Lung (tissue), 12 donors: Measurements from ENCODE around the gene SLC12A5. TPM values are rescaled to one million over a fixed set of nuclear protein-coding genes. Genes with fewer than 3 reads are reported as not detected.

Experiments used
- ATAC-seq: fragments of 200-7000 bp; cut with Tn5 transposase; one replicate; pipeline ENCODE4 v1.9.1; 2020; ENCODE audit warnings: moderate number of reproducible peaks; ENCODE audit not compliant: insufficient read depth, low FRiP score
- DNase-seq, 3 donors: peaks; one replicate each; pipeline ENCODE4 v3.0.0-alpha.2; 2013 to 2017
- H3K27ac ChIP-seq, 2 donors: one replicate each; pipeline ENCODE4 v1.5.1; 2013; ENCODE audit warnings: mild to moderate bottlenecking in 2 of 2, moderate library complexity in 2 of 2, control low read depth in 1 of 2, inconsistent platforms in 1 of 2, low read depth in 1 of 2, low read length in 1 of 2
- H3K27me3 ChIP-seq, 3 donors: one replicate each; pipeline ENCODE4 v1.5.1; 2013; ENCODE audit warnings: low read length in 2 of 3; ENCODE audit not compliant: control insufficient read depth in 3 of 3, insufficient read depth in 3 of 3
- H3K36me3 ChIP-seq, 4 donors: one replicate each; pipeline ENCODE4 v1.5.1; 2013; ENCODE audit warnings: low read length in 4 of 4, mild to moderate bottlenecking in 1 of 4, moderate library complexity in 1 of 4; ENCODE audit not compliant: control insufficient read depth in 4 of 4, insufficient read depth in 4 of 4
- H3K4me1 ChIP-seq, 5 donors: one replicate each; pipeline ENCODE4 v1.5.1; 2013; ENCODE audit warnings: low read length in 5 of 5, mild to moderate bottlenecking in 2 of 5, moderate library complexity in 1 of 5; ENCODE audit not compliant: control insufficient read depth in 5 of 5, insufficient read depth in 5 of 5
- H3K4me3 ChIP-seq: one replicate; pipeline ENCODE4 v1.5.1; 2013; ENCODE audit warnings: mild to moderate bottlenecking, control low read depth, moderate library complexity
- H3K9ac ChIP-seq, 2 donors: one replicate each; pipeline ENCODE4 v1.5.1; 2013; ENCODE audit warnings: low read length in 2 of 2, control low read depth in 1 of 2; ENCODE audit not compliant: insufficient read depth in 1 of 2
- H3K9me3 ChIP-seq, 4 donors: one replicate each; pipeline ENCODE4 v1.5.1; 2013; ENCODE audit warnings: low read length in 3 of 4, mild to moderate bottlenecking in 1 of 4, moderate library complexity in 1 of 4; ENCODE audit not compliant: control insufficient read depth in 4 of 4, insufficient read depth in 3 of 4
- WGBS, 2 donors: extraction: QIAGEN DNeasy Blood & Tissue Kit; methylation state at CpG; one replicate each; pipeline ENCODE4 v1.1.7; 2013; 5-methylcytosine and 5-hydroxymethylcytosine counted together
- polyA plus RNA-seq, 2 donors: library from polyadenylated mRNA; stranded (reverse); fragments of 200-250 nt; gene quantifications; one replicate each; pipeline ENCODE4 v1.2.1, GENCODE V29; 2013
- total RNA-seq, 2 donors: library from RNA; depleted of rRNA in 1 of 2; stranded (reverse); fragments of >200 nt in 1 of 2; gene quantifications; one replicate each; pipeline ENCODE4 v1.2.1, GENCODE V29; 2014 to 2021
- TF ChIP-seq, protein P1 (sequence below): IDR thresholded peaks from 2 replicates; pipeline ENCODE4 v1.5.1; 2012; ENCODE audit warnings: mild to moderate bottlenecking; ENCODE audit errors: control extremely low read depth, extremely low read depth
- donor health status: control.
- donor health status: control.
- donor health status: Bipolar disorder and iron deficiency.
- donor health status: healthy.
- donor health status: DM: yes; HTN: yes; CAD: no.

Gene SLC12A5
- total and polyA plus RNA-seq, 4 donors = 0.52 TPM; not detected in 3

DNA sequence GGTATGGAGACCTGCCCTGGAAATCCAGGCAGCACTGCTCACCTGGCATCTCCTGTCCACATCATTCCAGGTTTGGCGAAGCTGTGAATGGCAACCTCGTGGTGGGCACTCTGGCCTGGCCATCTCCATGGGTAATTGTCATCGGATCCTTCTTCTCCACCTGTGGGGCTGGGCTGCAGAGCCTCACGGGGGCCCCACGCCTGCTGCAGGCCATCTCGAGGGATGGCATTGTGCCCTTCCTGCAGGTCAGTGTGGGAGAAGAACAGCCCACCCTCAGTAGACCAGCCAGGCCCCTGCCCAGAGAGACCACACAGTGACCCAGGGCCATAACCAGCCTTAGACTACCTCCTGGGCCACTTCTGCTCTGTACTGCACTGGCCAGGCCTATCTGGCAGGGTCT, 15.9 kb downstream of the SLC12A5 start:
- DNase-seq (no peak), ATAC-seq (no peak)
- 73 to 79% methylated on average over 6 of the region's 6 CpGs for WGBS, 2 donors
- Histone ChIP-seq H3K27ac (no peak overlapping the region), H3K4me1 (no peaks in the 10 kb centered on the region), H3K9me3 (peaks cover 0 to 2% (median 0%) of the 10 kb centered on the region in 4 donors), H3K36me3 (no peaks in the 10 kb centered on the region), H3K27me3 (no peaks in the 10 kb centered on the region), H3K4me3 (no peak overlapping the region), H3K9ac (no peak overlapping the region)
- TF ChIP-seq, protein P1, sequence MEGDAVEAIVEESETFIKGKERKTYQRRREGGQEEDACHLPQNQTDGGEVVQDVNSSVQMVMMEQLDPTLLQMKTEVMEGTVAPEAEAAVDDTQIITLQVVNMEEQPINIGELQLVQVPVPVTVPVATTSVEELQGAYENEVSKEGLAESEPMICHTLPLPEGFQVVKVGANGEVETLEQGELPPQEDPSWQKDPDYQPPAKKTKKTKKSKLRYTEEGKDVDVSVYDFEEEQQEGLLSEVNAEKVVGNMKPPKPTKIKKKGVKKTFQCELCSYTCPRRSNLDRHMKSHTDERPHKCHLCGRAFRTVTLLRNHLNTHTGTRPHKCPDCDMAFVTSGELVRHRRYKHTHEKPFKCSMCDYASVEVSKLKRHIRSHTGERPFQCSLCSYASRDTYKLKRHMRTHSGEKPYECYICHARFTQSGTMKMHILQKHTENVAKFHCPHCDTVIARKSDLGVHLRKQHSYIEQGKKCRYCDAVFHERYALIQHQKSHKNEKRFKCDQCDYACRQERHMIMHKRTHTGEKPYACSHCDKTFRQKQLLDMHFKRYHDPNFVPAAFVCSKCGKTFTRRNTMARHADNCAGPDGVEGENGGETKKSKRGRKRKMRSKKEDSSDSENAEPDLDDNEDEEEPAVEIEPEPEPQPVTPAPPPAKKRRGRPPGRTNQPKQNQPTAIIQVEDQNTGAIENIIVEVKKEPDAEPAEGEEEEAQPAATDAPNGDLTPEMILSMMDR = no peak

DNA sequence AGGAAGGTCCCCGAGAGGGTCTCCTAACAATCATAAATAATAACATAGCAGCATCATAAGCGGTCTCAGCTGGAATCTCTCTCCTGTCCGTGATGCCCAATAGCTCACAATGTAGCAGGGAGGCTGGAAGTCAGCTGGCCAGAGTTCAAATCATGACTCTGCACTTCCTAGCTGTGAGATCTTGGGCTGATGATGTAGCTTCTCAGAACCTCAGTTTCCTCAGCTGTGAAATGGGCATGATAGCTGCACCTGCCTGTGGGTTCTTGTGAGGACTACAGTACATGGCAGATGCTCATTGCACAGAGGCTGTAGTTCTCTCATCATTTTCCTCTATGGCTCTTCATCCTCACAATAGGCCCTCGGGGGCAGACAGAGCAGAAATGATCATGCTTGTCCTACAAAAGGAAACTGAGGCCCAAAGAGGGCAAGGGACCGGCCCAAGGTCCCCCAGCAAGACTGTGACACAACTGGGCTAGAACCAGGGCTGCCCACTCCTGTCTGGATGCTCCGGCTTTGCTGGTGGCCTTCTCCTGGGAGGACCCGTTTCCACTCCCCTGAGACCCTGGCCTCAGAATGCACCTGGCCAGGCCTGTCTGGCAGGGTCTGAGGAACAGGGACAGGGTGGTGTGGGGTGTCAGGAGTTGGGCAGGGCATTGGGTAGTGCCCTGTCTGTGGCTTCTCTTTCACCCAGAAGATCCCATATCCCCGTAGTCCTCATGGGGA, 17.7 kb downstream of the SLC12A5 start:
- H3K27me3 ChIP-seq = no peaks in the 10 kb centered on the region
- H3K4me3 ChIP-seq = no peak overlapping the region
- ATAC-seq (no peak), DNase-seq (no peak)
- no peak overlapping the region for H3K9ac ChIP-seq
- no peaks in the 10 kb centered on the region for H3K36me3 ChIP-seq
- H3K4me1 ChIP-seq = no peaks in the 10 kb centered on the region
- no peak overlapping the region for H3K27ac ChIP-seq
- TF ChIP-seq, protein P1 = no peak
- 83 to 86% methylated on average over 8 of the region's 8 CpGs for WGBS, 2 donors
- peaks cover 0 to 2% (median 0%) of the 10 kb centered on the region in 4 donors for H3K9me3 ChIP-seq

DNA sequence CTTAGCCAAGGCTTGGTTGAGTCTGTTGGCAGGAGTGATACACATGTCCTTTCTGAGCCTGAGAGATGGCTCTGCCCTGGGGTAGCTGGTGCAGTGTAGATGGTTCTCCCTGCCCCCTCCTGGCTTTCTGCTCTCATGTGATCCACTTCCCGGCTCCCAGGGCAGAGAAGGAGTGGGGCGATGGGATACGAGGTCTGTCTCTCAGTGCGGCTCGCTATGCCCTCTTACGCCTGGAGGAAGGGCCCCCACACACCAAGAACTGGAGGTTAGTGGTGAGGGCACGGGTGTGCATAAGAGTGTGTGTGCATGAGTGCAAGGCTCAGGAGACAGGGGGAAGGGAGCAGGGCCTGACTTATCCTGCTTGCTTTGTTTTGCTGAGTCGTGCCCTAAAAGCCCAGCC, 18.8 kb downstream of the SLC12A5 start:
- Histone ChIP-seq H3K27me3 (no peaks in the 10 kb centered on the region), H3K27ac (no peak overlapping the region), H3K4me1 (no peaks in the 10 kb centered on the region), H3K9ac (no peak overlapping the region), H3K4me3 (no peak overlapping the region), H3K9me3 (peaks cover 0 to 2% (median 0%) of the 10 kb centered on the region in 4 donors), H3K36me3 (no peaks in the 10 kb centered on the region)
- 73 to 79% methylated on average over 8 of the region's 8 CpGs for WGBS, 2 donors
- DNase-seq (no peak), ATAC-seq (no peak)
- TF ChIP-seq, protein P1 = no peak
